HepG2 (cell line): ENCODE data around the gene SPATA21. TPM values are rescaled to one million over a fixed set of nuclear protein-coding genes. Genes with fewer than 3 reads are reported as not detected.

Source experiments
- DR1 ChIP-seq: sonication (generic); formaldehyde crosslinking; IDR thresholded peaks from 2 replicates; pipeline ENCODE4 v1.8.0; 2021; ENCODE audit warnings: mild to moderate bottlenecking, missing genetic modification reagents, inconsistent platforms
- HMGXB3 ChIP-seq: sonication (generic); formaldehyde crosslinking; IDR thresholded peaks from 2 replicates; pipeline ENCODE4 v1.4.0; 2020; ENCODE audit warnings: missing genetic modification reagents, borderline replicate concordance
- HNRNPL ChIP-seq: fragments of 200-400 bp; formaldehyde crosslinking; IDR thresholded peaks from 2 replicates; pipeline ENCODE4 v1.6.1; 2017; ENCODE audit warnings: mild to moderate bottlenecking, low read depth, low read length
- RNF2 ChIP-seq: fragments of 450-650 bp; conservative IDR thresholded peaks from 2 replicates; pipeline ENCODE4 v1.6.1; 2016; ENCODE audit warnings: low read depth
- SMAD3 ChIP-seq: sonication (generic); formaldehyde crosslinking; IDR thresholded peaks from 2 replicates; pipeline ENCODE4 v1.4.0; 2020; ENCODE audit warnings: missing genetic modification reagents
- ZNF235 ChIP-seq: sonication (generic); formaldehyde crosslinking; IDR thresholded peaks from 2 replicates; pipeline ENCODE4 v1.8.1; 2023; ENCODE audit warnings: mild to moderate bottlenecking, missing genetic modification reagents, borderline replicate concordance
- ZNF44 ChIP-seq: sonication (generic); formaldehyde crosslinking; IDR thresholded peaks from 2 replicates; pipeline ENCODE4 v1.5.1; 2020; ENCODE audit warnings: mild to moderate bottlenecking, missing genetic modification reagents
- ZNF546 ChIP-seq: sonication (generic); formaldehyde crosslinking; conservative IDR thresholded peaks from 2 replicates; pipeline ENCODE4 v1.8.1; 2023; ENCODE audit warnings: mild to moderate bottlenecking, missing genetic modification reagents
- ZNF781 ChIP-seq: sonication (generic); formaldehyde crosslinking; IDR thresholded peaks from 2 replicates; pipeline ENCODE4 v1.5.1; 2020; ENCODE audit warnings: borderline replicate concordance, mild to moderate bottlenecking, missing genetic modification reagents; ENCODE audit errors: not compliant biosample characterization
- polyA plus RNA-seq, 8 experiments: library from polyadenylated mRNA; depleted of rRNA in 3 of 8; stranded (reverse) in 7 of 8; unstranded in 1 of 8; fragments of >200 nt; fragmentation: Illumina TruSeq in 4 of 8; extraction: Trizol in 4 of 8; gene quantifications; 2 replicates each; pipeline versions ENCODE4 v1.2.1 to v1.2.3, GENCODE V29; 2011 to 2016; ENCODE audit warnings: low read depth in 4 of 8, missing spikeins in 1 of 8, mixed read lengths in 1 of 8; ENCODE audit not compliant: insufficient read depth in 1 of 8
- total RNA-seq, 5 experiments: library from RNA; depleted of rRNA; stranded (reverse); fragments of >200 nt; fragmentation: Illumina TruSeq; extraction: Trizol; gene quantifications; 2 replicates each; pipeline ENCODE4 v1.2.3, GENCODE V29; 2016; ENCODE audit warnings: low read depth in 1 of 5
- TF ChIP-seq, protein P1 (sequence below): sonication (generic); formaldehyde crosslinking; IDR thresholded peaks from 2 replicates; pipeline ENCODE4 v1.4.0; 2020; ENCODE audit warnings: mild to moderate bottlenecking, missing genetic modification reagents
- TF ChIP-seq, protein P2 (sequence below): sonication (generic); formaldehyde crosslinking; IDR thresholded peaks from 2 replicates; pipeline ENCODE4 v1.4.0; 2020; ENCODE audit warnings: mild to moderate bottlenecking, missing genetic modification reagents
- TF ChIP-seq, protein P3 (sequence below): sonication (generic); formaldehyde crosslinking; IDR thresholded peaks from 2 replicates; pipeline ENCODE4 v1.5.0; 2020; ENCODE audit warnings: mild to moderate bottlenecking, missing genetic modification reagents

The SPATA21 gene
- total and polyA plus RNA-seq, 2 of the 13 experiments (the other 11 are each of a cell fraction or from before 2014, with no cell fraction given), result 0.80 to 1.4 TPM

DNA sequence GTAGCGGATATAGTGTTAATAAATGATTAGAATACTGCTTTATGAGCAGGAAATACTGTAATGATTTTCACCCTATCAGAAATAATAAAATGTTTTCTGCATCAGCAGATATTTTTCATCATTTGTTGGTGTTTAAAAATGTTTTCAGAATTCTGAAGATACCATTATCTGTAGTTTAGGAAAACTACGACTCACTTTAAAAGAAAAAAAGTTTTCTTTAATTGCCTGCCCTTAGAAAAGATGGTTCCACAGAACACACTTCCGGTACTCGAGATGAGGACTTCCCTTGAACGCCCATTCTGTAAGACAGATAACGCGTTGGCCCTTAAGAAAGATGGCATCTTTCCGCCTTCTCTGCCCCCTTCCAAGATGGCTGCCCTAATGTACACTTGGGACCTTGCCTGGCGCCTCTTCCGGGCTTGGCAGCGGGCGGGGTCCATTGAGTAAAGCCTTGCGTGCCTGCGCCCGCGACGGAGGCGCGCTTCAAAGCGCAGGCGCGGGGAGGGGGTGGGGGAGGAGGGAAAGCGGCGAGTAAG, 70.4 kb downstream of the SPATA21 start, which contains the start of gene SZRD1 (continued):
- TF ChIP-seq, protein P1, sequence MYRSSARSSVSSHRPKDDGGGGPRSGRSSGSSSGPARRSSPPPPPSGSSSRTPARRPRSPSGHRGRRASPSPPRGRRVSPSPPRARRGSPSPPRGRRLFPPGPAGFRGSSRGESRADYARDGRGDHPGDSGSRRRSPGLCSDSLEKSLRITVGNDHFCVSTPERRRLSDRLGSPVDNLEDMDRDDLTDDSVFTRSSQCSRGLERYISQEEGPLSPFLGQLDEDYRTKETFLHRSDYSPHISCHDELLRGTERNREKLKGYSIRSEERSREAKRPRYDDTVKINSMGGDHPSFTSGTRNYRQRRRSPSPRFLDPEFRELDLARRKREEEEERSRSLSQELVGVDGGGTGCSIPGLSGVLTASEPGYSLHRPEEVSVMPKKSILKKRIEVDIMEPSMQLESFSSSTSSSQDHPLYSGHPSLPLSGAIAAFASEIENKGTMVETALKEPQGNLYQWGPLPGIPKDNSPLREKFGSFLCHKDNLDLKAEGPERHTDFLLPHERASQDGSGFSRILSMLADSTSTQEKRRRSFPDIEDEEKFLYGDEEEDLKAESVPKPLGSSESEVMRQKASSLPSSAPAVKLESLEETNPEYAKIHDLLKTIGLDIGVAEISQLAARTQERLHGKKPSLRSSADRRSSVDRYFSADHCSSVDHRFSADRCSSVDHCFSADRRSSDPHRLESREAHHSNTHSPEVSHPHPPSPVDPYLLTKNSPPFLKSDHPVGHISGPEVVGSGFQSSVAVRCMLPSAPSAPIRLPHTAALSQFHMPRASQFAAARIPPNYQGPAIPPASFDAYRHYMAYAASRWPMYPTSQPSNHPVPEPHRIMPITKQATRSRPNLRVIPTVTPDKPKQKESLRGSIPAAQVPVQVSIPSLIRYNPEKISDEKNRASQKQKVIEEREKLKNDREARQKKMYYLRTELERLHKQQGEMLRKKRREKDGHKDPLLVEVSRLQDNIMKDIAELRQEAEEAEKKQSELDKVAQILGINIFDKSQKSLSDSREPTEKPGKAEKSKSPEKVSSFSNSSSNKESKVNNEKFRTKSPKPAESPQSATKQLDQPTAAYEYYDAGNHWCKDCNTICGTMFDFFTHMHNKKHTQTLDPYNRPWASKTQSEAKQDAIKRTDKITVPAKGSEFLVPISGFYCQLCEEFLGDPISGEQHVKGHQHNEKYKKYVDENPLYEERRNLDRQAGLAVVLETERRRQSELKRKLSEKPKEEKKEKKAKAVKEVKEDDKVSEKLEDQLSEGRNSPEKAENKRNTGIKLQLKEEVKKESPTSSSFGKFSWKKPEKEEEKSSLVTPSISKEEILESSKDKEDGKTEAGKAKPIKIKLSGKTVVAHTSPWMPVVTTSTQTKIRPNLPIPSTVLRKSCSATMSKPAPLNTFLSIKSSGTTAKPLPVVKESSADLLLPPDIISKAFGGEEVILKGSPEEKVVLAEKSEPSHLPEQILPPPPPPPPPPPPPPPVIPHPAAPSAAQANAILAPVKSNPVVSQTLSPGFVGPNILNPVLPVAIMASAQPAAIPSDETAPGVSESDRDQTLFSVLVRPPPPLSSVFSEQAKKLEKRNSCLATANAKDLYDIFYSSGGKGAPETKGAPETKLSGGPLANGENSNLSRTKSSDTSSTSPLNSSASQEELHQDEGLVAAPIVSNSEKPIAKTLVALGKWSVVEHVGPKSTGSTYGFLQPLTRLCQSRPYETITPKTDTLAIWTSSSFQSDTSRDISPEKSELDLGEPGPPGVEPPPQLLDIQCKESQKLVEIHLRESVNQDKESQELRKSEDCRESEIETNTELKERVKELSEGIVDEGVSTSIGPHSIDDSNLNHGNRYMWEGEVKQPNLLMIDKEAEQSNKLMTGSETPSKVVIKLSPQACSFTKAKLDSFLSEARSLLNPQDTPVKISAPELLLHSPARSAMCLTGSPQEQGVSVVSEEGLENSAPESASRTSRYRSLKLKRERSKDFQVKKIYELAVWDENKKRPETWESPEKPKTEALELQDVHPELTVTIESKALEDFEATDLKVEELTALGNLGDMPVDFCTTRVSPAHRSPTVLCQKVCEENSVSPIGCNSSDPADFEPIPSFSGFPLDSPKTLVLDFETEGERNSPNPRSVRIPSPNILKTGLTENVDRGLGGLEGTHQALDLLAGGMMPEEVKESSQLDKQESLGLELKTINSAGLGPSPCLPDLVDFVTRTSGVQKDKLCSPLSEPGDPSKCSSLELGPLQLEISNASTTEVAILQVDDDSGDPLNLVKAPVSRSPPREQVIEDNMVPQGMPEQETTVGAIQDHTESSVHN (CRISPR knock-in tag), result no peak
- TF ChIP-seq ZNF546 (no peak), ZNF44 (CRISPR knock-in tag) (no peak; the same call in 1 of the 2 replicates), HNRNPL (no peak), ZNF781 (CRISPR knock-in tag) (no peak), DR1 (CRISPR knock-in tag) (no peak), ZNF235 (CRISPR knock-in tag) (no peak), RNF2 (no peak), HMGXB3 (0 out of 2 replicates have a peak, but pooled peaks have one; percentile 54), SMAD3 (CRISPR knock-in tag) (no peak; the same call in 1 of the 2 replicates)
- TF ChIP-seq, protein P2, sequence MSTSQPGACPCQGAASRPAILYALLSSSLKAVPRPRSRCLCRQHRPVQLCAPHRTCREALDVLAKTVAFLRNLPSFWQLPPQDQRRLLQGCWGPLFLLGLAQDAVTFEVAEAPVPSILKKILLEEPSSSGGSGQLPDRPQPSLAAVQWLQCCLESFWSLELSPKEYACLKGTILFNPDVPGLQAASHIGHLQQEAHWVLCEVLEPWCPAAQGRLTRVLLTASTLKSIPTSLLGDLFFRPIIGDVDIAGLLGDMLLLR (CRISPR knock-in tag), result no peak
- TF ChIP-seq, protein P3, sequence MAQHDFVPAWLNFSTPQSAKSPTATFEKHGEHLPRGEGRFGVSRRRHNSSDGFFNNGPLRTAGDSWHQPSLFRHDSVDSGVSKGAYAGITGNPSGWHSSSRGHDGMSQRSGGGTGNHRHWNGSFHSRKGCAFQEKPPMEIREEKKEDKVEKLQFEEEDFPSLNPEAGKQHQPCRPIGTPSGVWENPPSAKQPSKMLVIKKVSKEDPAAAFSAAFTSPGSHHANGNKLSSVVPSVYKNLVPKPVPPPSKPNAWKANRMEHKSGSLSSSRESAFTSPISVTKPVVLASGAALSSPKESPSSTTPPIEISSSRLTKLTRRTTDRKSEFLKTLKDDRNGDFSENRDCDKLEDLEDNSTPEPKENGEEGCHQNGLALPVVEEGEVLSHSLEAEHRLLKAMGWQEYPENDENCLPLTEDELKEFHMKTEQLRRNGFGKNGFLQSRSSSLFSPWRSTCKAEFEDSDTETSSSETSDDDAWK (CRISPR knock-in tag), result no peak
